Fibroblast of villous mesenchyme (primary cell): ENCODE measurements around the gene MGAT2. TPM values are rescaled to one million over a fixed set of nuclear protein-coding genes. Genes with fewer than 3 reads are reported as not detected.
A peak's percentile ranks its signal among the peaks of the same experiment; 100 is the strongest.

Source experiments
- DNase-seq: peaks from one replicate; pipeline ENCODE4 v3.0.0-alpha.2; 2010; ENCODE audit warnings: low read depth
- H3K4me3 ChIP-seq: 2 replicates; pipeline ENCODE4 v1.5.1; 2011; ENCODE audit warnings: low read depth, mild to moderate bottlenecking, low read length
- CTCF ChIP-seq: IDR thresholded peaks from 2 replicates; pipeline ENCODE4 v1.5.1; 2012; ENCODE audit warnings: low read depth, mild to moderate bottlenecking, low read length; ENCODE audit not compliant: insufficient read depth
- total RNA-seq: library from RNA; depleted of rRNA; stranded (reverse); fragments of >200 nt; gene quantifications from 2 replicates; pipeline ENCODE4 v1.2.3, GENCODE V29; 2012

The MGAT2 gene
- total RNA-seq, 1 donor: 104 TPM

- TF ChIP-seq CTCF: no peak
- no peak for DNase-seq
- peak overlapping the region; percentile 88 for H3K4me3 ChIP-seq
These were observed 2.8 kb downstream of the MGAT2 start for GRCh38 chr14:49623387-49623786.

DNA sequence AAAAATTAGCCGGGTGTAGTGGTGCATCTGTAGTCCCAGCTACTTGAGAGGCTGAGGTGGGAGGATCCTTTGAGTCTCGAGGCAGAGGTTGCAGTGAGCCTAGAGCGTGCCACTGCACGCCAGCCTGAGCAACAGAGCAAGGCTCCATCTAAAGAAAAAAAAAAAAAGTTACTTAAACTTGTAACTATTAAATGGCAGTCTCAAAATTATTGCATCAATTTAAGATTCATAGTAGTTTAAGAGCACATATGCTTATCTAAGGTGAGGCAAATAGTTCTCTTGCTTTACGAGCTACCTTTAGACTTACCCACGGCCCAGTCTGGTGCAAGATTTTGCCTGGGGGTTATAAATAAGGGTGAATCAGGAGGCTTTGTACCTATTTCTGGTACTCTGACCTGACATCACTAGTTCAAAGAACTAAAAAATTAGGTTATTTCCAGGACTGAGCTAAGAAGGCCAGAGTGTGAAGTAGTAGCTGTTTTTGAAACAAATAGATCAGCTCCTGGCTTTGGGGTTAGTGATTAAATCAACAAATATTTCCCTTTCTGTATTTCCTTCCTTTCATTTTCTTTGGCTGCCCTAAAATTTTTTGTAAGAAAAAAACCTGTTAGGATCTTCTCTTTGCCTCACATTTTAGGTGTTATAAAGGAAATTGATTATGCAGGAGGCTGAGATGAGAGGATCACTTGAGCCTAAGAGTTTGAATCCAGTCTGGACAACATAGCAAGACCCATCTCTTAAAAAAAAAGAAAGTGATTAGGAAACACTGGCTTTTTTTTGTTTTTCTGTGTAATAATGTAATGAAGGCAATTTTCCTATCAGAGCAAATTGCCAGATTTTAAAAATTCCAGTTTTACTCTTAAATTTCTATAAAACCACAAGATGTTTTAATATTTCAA, 3.6 kb downstream of the MGAT2 start:
- DNase-seq: no peak
- TF ChIP-seq CTCF: no peak
- H3K4me3 ChIP-seq: peak overlapping the region; percentile 88

DNA sequence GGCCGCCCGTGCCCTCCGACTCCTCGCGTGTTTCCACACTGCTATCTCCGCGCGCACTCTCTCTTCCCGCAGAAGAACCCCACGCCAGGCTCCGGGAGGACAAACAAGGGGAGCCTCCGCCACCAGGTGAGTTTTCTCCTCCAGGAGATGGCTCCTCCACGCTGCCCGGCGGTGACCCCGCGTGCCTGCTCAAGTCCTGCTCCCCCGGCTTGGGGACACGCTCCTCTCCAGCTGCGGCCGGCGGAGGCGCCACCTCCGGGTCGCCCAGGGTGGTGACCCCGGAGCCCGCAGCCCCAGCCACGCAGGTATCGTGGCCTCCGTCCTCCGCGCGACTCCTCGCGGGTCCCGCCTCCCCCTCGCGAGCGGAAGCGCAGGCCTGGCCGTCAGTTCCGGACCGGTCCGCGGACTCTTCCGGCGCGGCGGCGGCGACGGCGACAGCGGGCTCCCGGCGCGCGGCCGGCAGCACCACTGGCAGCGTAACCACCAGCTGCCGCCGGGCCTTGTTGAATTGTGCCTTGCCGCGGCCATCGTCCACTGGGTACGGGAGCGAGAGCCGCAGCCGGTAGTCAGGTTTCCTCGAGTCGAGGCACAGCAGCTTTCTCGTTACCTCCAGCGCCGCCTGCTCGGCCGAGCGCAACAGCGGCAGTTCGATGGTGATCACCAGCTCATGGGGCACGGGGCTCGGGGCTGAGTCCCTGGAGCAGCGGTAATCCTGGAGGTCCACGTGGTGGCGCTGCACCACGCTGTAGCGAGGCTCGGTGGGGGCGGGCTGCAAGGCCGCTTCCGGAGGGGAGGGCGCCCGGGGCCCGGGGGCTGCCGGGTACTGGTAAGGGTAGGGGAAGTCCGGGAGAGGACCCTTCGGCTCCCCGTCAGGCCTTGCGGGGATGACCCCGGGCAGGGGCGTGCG, 13.3 kb downstream of the MGAT2 start:
- peak overlapping the region; percentile 87 for H3K4me3 ChIP-seq
- peak; percentile 76 for TF ChIP-seq CTCF

GRCh38 chr14:49634547-49635334, 14.1 kb downstream of the MGAT2 start, which contains the start of gene DNAAF2:
Gene DNAAF2, minus strand, starts transcription at chr14:49635244. Its CDS starts 95 bp downstream, at chr14:49635149.
- DNase-seq: peak; percentile 83
- TF ChIP-seq CTCF: no peak

More for the DNA sequence above, 13.3 kb downstream of the MGAT2 start:
- DNase-seq: peak; percentile 97

GRCh38 chr14:49636866-49637265, 16.3 kb downstream of the MGAT2 start:
- DNase-seq: no peak
- TF ChIP-seq CTCF: no peak
- no peak overlapping the region for H3K4me3 ChIP-seq

More at GRCh38 chr14:49634547-49635334, 14.1 kb downstream of the MGAT2 start, which contains the start of gene DNAAF2:
- H3K4me3 ChIP-seq: peak within 1 kb of the TSS; percentile 87

GRCh38 chr14:49637534-49638078, 17.0 kb downstream of the MGAT2 start:
- no peak overlapping the region for H3K4me3 ChIP-seq
- no peak for TF ChIP-seq CTCF
- DNase-seq: no peak
